ENCODE results near the gene METTL2B.
"Not testable (repeated sequence)": the region's sequence is repeated elsewhere in the genome, so short reads cannot be mapped to it uniquely, and the experiment has no call there.

METTL2B gene

DNA sequence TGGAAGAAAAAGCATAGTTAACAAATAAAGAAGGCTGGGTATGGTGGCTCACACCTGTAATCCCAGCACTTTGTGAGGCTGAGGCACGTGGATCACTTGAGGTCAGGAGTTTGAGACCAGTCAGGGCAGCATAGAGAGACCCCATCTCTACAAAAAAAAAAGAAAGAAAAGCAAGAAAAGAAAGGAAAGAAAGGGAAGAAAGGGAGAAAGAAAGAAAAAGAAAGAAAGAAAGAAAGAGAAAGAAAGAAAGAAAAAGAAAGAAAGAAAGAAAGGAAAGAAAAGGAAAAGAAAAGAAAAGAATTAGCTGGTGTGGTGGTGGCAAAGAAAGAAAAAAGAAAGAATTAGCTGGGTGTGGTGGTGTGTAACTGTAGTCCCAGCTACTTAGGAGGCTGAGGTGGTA lies 24.0 kb upstream of the METTL2B start:
- Histone ChIP-seq H3K27ac (no peak overlapping the region), H3K36me3 (no peaks in the 10 kb centered on the region), H3K4me3 (no peak overlapping the region), H3K27me3 (no peaks in the 10 kb centered on the region), H3K9me3 (no peaks in the 10 kb centered on the region), H3K4me1 (peaks cover 0 to 44% (median 28%) of the 10 kb centered on the region in 4 donors)
- intact Hi-C loops (cut with DNase I; ENCODE audit: low total_unique reads) = no loop called here
- DNase-seq = no peak
- TF ChIP-seq, protein P1, sequence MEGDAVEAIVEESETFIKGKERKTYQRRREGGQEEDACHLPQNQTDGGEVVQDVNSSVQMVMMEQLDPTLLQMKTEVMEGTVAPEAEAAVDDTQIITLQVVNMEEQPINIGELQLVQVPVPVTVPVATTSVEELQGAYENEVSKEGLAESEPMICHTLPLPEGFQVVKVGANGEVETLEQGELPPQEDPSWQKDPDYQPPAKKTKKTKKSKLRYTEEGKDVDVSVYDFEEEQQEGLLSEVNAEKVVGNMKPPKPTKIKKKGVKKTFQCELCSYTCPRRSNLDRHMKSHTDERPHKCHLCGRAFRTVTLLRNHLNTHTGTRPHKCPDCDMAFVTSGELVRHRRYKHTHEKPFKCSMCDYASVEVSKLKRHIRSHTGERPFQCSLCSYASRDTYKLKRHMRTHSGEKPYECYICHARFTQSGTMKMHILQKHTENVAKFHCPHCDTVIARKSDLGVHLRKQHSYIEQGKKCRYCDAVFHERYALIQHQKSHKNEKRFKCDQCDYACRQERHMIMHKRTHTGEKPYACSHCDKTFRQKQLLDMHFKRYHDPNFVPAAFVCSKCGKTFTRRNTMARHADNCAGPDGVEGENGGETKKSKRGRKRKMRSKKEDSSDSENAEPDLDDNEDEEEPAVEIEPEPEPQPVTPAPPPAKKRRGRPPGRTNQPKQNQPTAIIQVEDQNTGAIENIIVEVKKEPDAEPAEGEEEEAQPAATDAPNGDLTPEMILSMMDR (IDR thresholded peaks at IDR 0.05) = no peak

DNA sequence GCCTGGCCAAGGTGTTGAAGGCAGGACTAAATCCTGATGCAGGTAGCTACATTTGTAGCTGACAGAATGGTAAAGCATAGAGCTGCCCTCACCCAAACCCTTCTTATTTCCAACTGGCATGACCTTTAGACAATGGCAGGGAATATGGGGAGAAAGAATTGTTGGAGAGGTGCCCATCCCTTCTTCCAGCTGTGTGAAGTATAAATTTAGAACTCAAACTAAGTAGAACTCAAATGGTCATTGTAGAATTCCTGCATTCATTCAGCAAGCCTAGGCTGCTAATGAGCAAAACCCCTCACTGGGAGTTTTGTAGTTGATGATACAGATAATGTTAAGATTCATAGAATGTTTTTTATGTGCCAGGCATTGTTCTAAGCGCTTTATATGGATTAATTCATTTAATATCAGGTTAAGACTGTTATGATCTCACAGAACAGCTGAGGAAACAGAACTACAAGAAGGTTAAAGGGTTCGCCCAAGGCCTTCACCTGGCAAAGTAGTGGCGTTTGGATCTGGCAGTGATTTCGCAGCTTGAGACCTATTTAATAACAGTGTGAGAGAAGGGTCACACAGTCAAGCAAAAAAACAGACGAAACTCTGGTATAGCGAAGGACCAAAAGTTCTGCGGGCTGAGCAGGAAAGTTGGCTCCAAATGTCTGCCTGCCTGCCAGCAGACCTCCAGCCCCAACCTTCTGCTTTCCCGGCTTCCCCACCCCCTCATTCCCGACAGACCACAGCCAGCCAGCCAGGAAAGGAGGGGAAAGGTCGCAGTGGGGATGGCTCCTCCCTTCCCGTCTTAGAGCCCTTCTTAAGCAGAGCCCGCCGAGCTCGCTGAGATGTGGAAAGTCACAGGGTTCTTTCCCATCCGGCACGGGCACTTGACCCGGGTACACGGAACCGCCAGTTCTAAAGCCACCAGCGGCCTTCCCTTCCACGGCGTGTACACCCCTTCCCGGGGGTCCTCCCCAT lies 22.4 kb upstream of the METTL2B start:
- Histone ChIP-seq H3K4me3 (peak overlapping the region; percentile 65 to 85), H3K27ac (peak overlapping the region; percentile 87 to 92), H3K27me3 (no peaks in the 10 kb centered on the region), H3K4me1 (peaks cover 0 to 44% (median 40%) of the 10 kb centered on the region in 4 donors), H3K36me3 (no peaks in the 10 kb centered on the region), H3K9me3 (no peaks in the 10 kb centered on the region)
- TF ChIP-seq, protein P1 (IDR thresholded peaks at IDR 0.05) = no peak
- peak; percentile 89 to 93 for DNase-seq
- intact Hi-C loops (cut with DNase I; ENCODE audit: low total_unique reads) = no loop called here

DNA sequence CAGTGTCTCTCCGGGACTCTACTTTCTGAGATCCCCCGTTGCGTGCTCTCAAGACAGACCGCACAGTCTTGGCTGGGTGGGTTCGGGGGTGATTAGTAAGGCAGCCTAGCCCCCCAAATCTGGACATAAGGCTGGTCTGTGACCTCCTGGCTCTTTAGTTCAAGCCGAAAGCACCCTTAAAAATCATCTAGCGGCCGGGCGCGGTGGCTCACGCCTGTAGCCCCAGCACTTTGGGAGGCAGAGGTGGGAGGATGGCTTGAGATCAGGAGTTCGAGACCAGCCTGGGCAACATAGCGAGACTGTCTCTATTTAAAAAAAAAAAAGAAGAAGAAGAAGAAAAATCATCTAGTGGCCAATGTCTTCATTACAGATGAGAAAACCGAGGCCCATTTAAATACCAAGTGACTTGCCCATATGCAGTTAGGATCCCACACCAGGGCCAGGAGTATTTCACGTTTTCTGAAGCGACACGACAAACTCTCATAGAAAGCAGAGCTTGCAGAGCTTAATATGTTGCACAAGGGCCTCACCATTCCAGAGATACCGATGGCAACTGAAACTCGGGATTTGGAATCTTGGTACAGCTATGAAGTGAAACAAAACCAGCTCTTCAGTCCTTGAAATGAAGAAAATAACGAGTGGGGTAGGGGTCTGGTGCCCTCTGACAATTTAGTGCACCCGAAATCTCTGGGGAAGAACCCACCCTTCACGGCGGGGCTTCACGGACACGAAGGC lies 21.6 kb upstream of the METTL2B start:
- intact Hi-C loops (cut with DNase I; ENCODE audit: low total_unique reads) = loop anchor here (5.0 kb wide), 1 partner anchor 43 kb away; no protein-coding TSS in a partner anchor
- no peaks in the 10 kb centered on the region for H3K36me3 ChIP-seq
- H3K4me3 ChIP-seq = peak overlapping the region; percentile 65 to 85
- H3K4me1 ChIP-seq = peaks cover 0 to 46% (median 45%) of the 10 kb centered on the region in 4 donors
- TF ChIP-seq, protein P1 (IDR thresholded peaks at IDR 0.05) = peak in 1 of 2 experiments; percentile 39
- H3K27me3 ChIP-seq = no peaks in the 10 kb centered on the region
- H3K27ac ChIP-seq = peak overlapping the region; percentile 87 to 92
- no peaks in the 10 kb centered on the region for H3K9me3 ChIP-seq
- DNase-seq = no peak

DNA sequence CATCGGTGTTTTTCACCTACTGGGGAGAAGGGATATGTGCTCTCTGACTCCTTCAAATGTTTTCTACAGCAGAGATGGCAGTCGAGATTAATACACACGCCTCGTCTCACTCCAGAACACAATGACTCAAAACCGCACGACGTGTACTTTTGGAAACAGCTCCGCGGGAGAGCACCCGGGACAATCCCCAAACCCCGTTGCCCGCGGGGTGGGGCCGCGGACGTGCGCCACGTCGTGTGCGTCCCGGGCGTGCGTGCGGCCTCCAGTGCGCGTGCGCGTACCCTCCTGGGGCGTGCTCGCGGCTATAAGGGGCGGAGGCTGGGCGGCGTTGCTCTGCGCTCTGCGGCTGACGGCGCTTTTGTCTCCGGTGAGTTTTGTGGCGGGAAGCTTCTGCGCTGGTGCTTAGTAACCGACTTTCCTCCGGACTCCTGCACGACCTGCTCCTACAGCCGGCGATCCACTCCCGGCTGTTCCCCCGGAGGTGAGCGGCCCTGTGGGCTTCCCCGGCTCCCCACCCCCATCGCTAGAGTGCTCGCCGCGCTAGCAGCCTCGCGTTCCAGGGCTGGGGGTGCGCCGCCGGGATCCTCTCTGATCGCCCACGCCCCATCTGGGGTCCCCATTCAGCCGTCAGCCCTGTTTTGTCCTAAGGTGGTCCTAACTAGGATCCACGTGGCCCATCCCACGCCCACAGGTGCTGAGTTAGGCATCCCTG lies 20.8 kb upstream of the METTL2B start, which contains the start of gene HILPDA:
Gene HILPDA, plus strand, starts transcription at position 336 of the 712 bp plus-strand sequence. CDS start 1,391 bp downstream, outside the sequence.
- Histone ChIP-seq H3K4me3 (peak within 1 kb of the TSS; percentile 65 to 85), H3K27ac (peak within 1 kb of the TSS; percentile 87 to 92), H3K9me3 (no peaks in the 10 kb centered on the region), H3K27me3 (no peaks in the 10 kb centered on the region), H3K36me3 (no peaks in the 10 kb centered on the region), H3K4me1 (peaks cover 0 to 46% (median 42%) of the 10 kb centered on the region in 4 donors)
- peak; percentile 93 to 97 for DNase-seq
- intact Hi-C loops (cut with DNase I; ENCODE audit: low total_unique reads) = loop anchor here (5.0 kb wide), 1 partner anchor 43 kb away; no protein-coding TSS in a partner anchor
- TF ChIP-seq, protein P1 (IDR thresholded peaks at IDR 0.05) = no peak

- no peaks in the 10 kb centered on the region for H3K36me3 ChIP-seq
- H3K4me1 ChIP-seq = peaks cover 0 to 46% (median 41%) of the 10 kb centered on the region in 4 donors
- H3K4me3 ChIP-seq = peak overlapping the region; percentile 65 to 85
- intact Hi-C loops (cut with DNase I; ENCODE audit: low total_unique reads) = loop anchor here (5.0 kb wide), 1 partner anchor 44 kb away; no protein-coding TSS in a partner anchor
- H3K27me3 ChIP-seq = no peaks in the 10 kb centered on the region
- peak overlapping the region; percentile 87 to 92 for H3K27ac ChIP-seq
- TF ChIP-seq, protein P1 (IDR thresholded peaks at IDR 0.05) = no peak
- DNase-seq = no peak
- no peaks in the 10 kb centered on the region for H3K9me3 ChIP-seq
Observed at GRCh38 chr7:128456255-128456725, 20.3 kb upstream of the METTL2B start.

- Histone ChIP-seq H3K4me1 (peaks cover 0 to 46% (median 41%) of the 10 kb centered on the region in 4 donors), H3K4me3 (peak overlapping the region in 1 of 2 donors; percentile 85), H3K27ac (peak overlapping the region; percentile 87 to 92)
- intact Hi-C loops (cut with DNase I; ENCODE audit: low total_unique reads) = loop anchor here (5.0 kb wide), 1 partner anchor 45 kb away; no protein-coding TSS in a partner anchor
- not testable (repeated sequence) for DNase-seq, H3K36me3 ChIP-seq, H3K27me3 ChIP-seq, H3K9me3 ChIP-seq
Observed at GRCh38 chr7:128457385-128457784, 19.2 kb upstream of the METTL2B start.

Data from tibial artery (tissue), 4 donors.